ENCODE measurements around the gene WDPCP.

- no peak for TF ChIP-seq SIN3A (IDR thresholded peaks at IDR 0.05; ENCODE audit: low read depth, low read length)
- TF ChIP-seq SP1 (IDR thresholded peaks at IDR 0.05; ENCODE audit: low read depth, low read length) = no peak
Observed at GRCh38 chr2:63622751-63623150, 34.5 kb upstream of the WDPCP start.
